NB4 (cell line): ENCODE data around the gene DCTPP1.
"Not testable (repeated sequence)": the region's sequence is repeated elsewhere in the genome, so short reads cannot be mapped to it uniquely, and the experiment has no call there.

Source experiments
- DNase-seq: peaks from one replicate; pipeline ENCODE4 v3.0.0; 2010; ENCODE audit warnings: low read depth
- H3K4me3 ChIP-seq: one replicate; pipeline ENCODE4 v1.5.1; 2011; ENCODE audit warnings: mild to moderate bottlenecking, low read depth, low read length, moderate library complexity
- CTCF ChIP-seq: IDR thresholded peaks from one replicate; pipeline ENCODE4 v1.5.1; 2012; ENCODE audit warnings: low read depth, low read length
- MAX ChIP-seq: IDR thresholded peaks from 2 replicates; pipeline ENCODE4 v1.6.1; 2011; ENCODE audit warnings: low read depth, low read length
- MYC ChIP-seq: IDR thresholded peaks from 2 replicates; pipeline ENCODE4 v1.6.1; 2011; ENCODE audit warnings: low read depth, low read length
- POLR2A ChIP-seq: IDR thresholded peaks from 2 replicates; pipeline ENCODE4 v1.6.1; 2011; ENCODE audit warnings: mild to moderate bottlenecking; ENCODE audit not compliant: insufficient read length; ENCODE audit errors: extremely low read depth

The DCTPP1 gene

GRCh38 chr16:30473231-30474073 lies 43.6 kb upstream of the DCTPP1 start:
- peak; percentile 71 for DNase-seq
- TF ChIP-seq MAX: no peak
- TF ChIP-seq MYC: no peak
- TF ChIP-seq CTCF: no peak
- TF ChIP-seq POLR2A: no peak

GRCh38 chr16:30472328-30472942 lies 42.6 kb upstream of the DCTPP1 start, which contains the start of gene ITGAL:
ITGAL (plus strand) TSS chr16:30472742; CDS start chr16:30472838, 96 bp downstream.
- H3K4me3 ChIP-seq: peak within 1 kb of the TSS; percentile 44
- TF ChIP-seq MYC (peak; percentile 60; the same call in 1 of the 2 replicates), CTCF (no peak), MAX (peak; percentile 77)
- peak; percentile 93 for DNase-seq

More at GRCh38 chr16:30473231-30474073, 43.6 kb upstream of the DCTPP1 start:
- peak overlapping the region; percentile 44 for H3K4me3 ChIP-seq

- DNase-seq: no peak
- H3K4me3 ChIP-seq: no peak overlapping the region
- no peak for TF ChIP-seq MAX
These were observed 40.8 kb upstream of the DCTPP1 start for GRCh38 chr16:30470632-30470995.

GRCh38 chr16:30470170-30470512 lies 40.3 kb upstream of the DCTPP1 start:
- DNase-seq: no peak
- TF ChIP-seq MYC: no peak
- TF ChIP-seq POLR2A: no peak
- TF ChIP-seq CTCF: no peak
- no peak for TF ChIP-seq MAX
- H3K4me3 ChIP-seq: no peak overlapping the region

GRCh38 chr16:30464078-30464477 lies 34.2 kb upstream of the DCTPP1 start:
- TF ChIP-seq POLR2A (no peak), MYC (no peak), CTCF (no peak), MAX (no peak)
- no peak for DNase-seq
- no peak overlapping the region for H3K4me3 ChIP-seq

GRCh38 chr16:30461426-30461825 lies 31.6 kb upstream of the DCTPP1 start:
- DNase-seq, H3K4me3 ChIP-seq: not testable (repeated sequence)
